B cell (primary cell): ENCODE data around the gene PUS3. TPM values are rescaled to one million over a fixed set of nuclear protein-coding genes. Genes with fewer than 3 reads are reported as not detected.

Experiments used
- ATAC-seq: fragments of 200-7000 bp; cut with Tn5 transposase; one replicate; pipeline ENCODE4 v1.10.0; 2021; ENCODE audit warnings: low read depth, mild to moderate bottlenecking, moderate number of reproducible peaks, moderate library complexity
- CTCF ChIA-PET: fragments of 350-600 bp; sonication (Branson Sonifier 250); formaldehyde crosslinking; loops from one replicate; lab custom pipeline; 2021; ENCODE audit warnings: antibody characterized with exemption, inconsistent platforms; lab: Charles Lee
- POLR2A ChIA-PET: fragments of 350-600 bp; sonication (Branson Sonifier 250); formaldehyde crosslinking; loops from one replicate; lab custom pipeline; 2021; ENCODE audit warnings: antibody characterized with exemption; lab: Charles Lee
- DNase-seq: peaks from one replicate; pipeline ENCODE4 v3.0.0; 2013
- H2AFZ ChIP-seq: 2 replicates; pipeline ENCODE4 v1.6.1; 2012; ENCODE audit warnings: mild to moderate bottlenecking, low read depth, low read length; ENCODE audit not compliant: insufficient read depth, poor library complexity, severe bottlenecking
- H3K27ac ChIP-seq, 2 donors: 1 replicate in 1 of 2; 2 replicates in 1 of 2; pipeline ENCODE4 v1.5.1; 2012 to 2013; ENCODE audit warnings: low read length in 2 of 2, mild to moderate bottlenecking in 2 of 2, moderate library complexity in 1 of 2
- H3K27me3 ChIP-seq, 4 experiments: fragments of 200-600 bp in 1 of 4; sonication (generic) in 1 of 4; replicated peaks in 1 of 4; 1 replicate in 2 of 4; 2 replicates in 2 of 4; pipeline versions ENCODE4 v1.6.1 to v1.7.0; 2013 to 2016; ENCODE audit warnings: low read length in 3 of 4, mild to moderate bottlenecking in 2 of 4, mixed read lengths in 1 of 4, moderate library complexity in 1 of 4; ENCODE audit not compliant: insufficient read depth in 4 of 4, control insufficient read depth in 3 of 4; ENCODE audit errors: control extremely low read depth in 1 of 4
- H3K36me3 ChIP-seq, 2 experiments: replicated peaks in 1 of 2; 1 replicate in 1 of 2; 2 replicates in 1 of 2; pipeline versions ENCODE4 v1.6.1 to v1.7.1; 2013; ENCODE audit warnings: low read length in 1 of 2; ENCODE audit not compliant: insufficient read depth in 2 of 2, control insufficient read depth in 1 of 2; ENCODE audit errors: control extremely low read depth in 1 of 2, extremely low read depth in 1 of 2
- H3K4me1 ChIP-seq, 2 donors: fragments of 200-600 bp in 1 of 2; sonication (generic) in 1 of 2; 1 replicate in 1 of 2; 2 replicates in 1 of 2; pipeline versions ENCODE4 v1.5.1 to v1.6.1; 2013 to 2017; ENCODE audit warnings: low read length in 2 of 2; ENCODE audit not compliant: control insufficient read depth in 2 of 2, insufficient read depth in 2 of 2
- H3K4me2 ChIP-seq: replicated peaks from 2 replicates; pipeline ENCODE3; 2012; ENCODE audit warnings: mild to moderate bottlenecking, low read depth, low read length; ENCODE audit not compliant: poor library complexity, severe bottlenecking
- H3K4me3 ChIP-seq, 5 experiments: fragments of 200-600 bp in 1 of 5; sonication (generic) in 1 of 5; 1 replicate in 3 of 5; 2 replicates in 2 of 5; pipeline versions ENCODE4 v1.5.1 to v1.7.0; 2011 to 2016; ENCODE audit warnings: low read length in 4 of 5, mild to moderate bottlenecking in 4 of 5, low read depth in 2 of 5, control low read depth in 1 of 5, moderate library complexity in 1 of 5; ENCODE audit not compliant: insufficient read depth in 1 of 5; ENCODE audit errors: control extremely low read depth in 1 of 5, extremely low read depth in 1 of 5
- H3K79me2 ChIP-seq: fragments of 200-600 bp; sonication (generic); one replicate; pipeline ENCODE4 v1.6.0; 2016; ENCODE audit warnings: low read length; ENCODE audit not compliant: control insufficient read depth, insufficient read depth
- H3K9ac ChIP-seq: fragments of 200-600 bp; sonication (generic); 2 replicates; pipeline ENCODE4 v1.6.1; 2017; ENCODE audit warnings: mild to moderate bottlenecking, low read length, moderate library complexity
- H3K9me3 ChIP-seq, 3 donors: one replicate each; pipeline versions ENCODE4 v1.6.1 to v1.7.1; 2013; ENCODE audit warnings: low read length in 2 of 3; ENCODE audit not compliant: control insufficient read depth in 2 of 3, insufficient read depth in 1 of 3; ENCODE audit errors: control extremely low read depth in 1 of 3
- H4K20me1 ChIP-seq: 2 replicates; pipeline ENCODE4 v1.6.0; 2012; ENCODE audit warnings: mild to moderate bottlenecking, low read length; ENCODE audit not compliant: insufficient read depth, control insufficient read depth, poor library complexity, severe bottlenecking
- H3K27ac Mint-ChIP-seq: one replicate; pipeline ENCODE4 v1.8.0; 2021; ENCODE audit warnings: mixed read lengths
- H3K27me3 Mint-ChIP-seq: one replicate; pipeline ENCODE4 v1.8.0; 2021; ENCODE audit warnings: mixed read lengths
- H3K4me1 Mint-ChIP-seq: one replicate; pipeline ENCODE4 v1.8.0; 2021; ENCODE audit warnings: mixed read lengths
- H3K4me3 Mint-ChIP-seq: one replicate; pipeline ENCODE4 v1.8.0; 2021; ENCODE audit warnings: mixed read lengths
- H3K9me3 Mint-ChIP-seq: one replicate; pipeline ENCODE4 v1.8.0; 2022; ENCODE audit warnings: mixed read lengths; ENCODE audit not compliant: insufficient read depth
- CTCF ChIP-seq: fragments of 200-600 bp; IDR thresholded peaks from one replicate; pipeline ENCODE4 v1.8.0; 2022; ENCODE audit warnings: antibody characterized with exemption, mild to moderate bottlenecking
- EZH2 ChIP-seq: IDR thresholded peaks from 2 replicates; pipeline ENCODE4 v1.6.1; 2012; ENCODE audit warnings: borderline replicate concordance, low read depth, mild to moderate bottlenecking, moderate library complexity, low read length; ENCODE audit not compliant: insufficient read depth, poor library complexity, severe bottlenecking
- WGBS: methylation state at CpG from one replicate; pipeline ENCODE4 v1.1.5; 2013; ENCODE audit warnings: missing lambda C conversion rate; ENCODE audit not compliant: insufficient coverage; 5-methylcytosine and 5-hydroxymethylcytosine counted together
- intact Hi-C: fragments of 100-400 bp; cut with micrococcal nuclease; formaldehyde crosslinking; loops from one replicate; pipeline ENCODE4 v1.10.0; 2022
- polyA plus RNA-seq: library from polyadenylated mRNA; depleted of rRNA; stranded (reverse); fragments of >200 nt; gene quantifications from 2 replicates; pipeline ENCODE4 v1.2.3, GENCODE V29; 2012
- total RNA-seq, 2 donors: library from RNA; stranded (reverse); fragments of 120-200 nt in 1 of 2; gene quantifications; 1 replicate in 1 of 2; 2 replicates in 1 of 2; pipeline versions ENCODE4 v1.2.3 to v1.2.4, GENCODE V29; 2013 to 2022

The PUS3 gene
- total and polyA plus RNA-seq, 2 donors (not counting 1 experiment from before 2014, with no cell fraction given), result 2.7 to 8.1 TPM

- no peak overlapping the region for H3K4me3 ChIP-seq
- no peaks in the 10 kb centered on the region for H3K9me3 Mint-ChIP-seq
- H3K27me3 ChIP-seq, result no peaks in the 10 kb centered on the region
- DNase-seq (no peak), ATAC-seq (no peak)
- H3K4me3 Mint-ChIP-seq, result no peak overlapping the region
- intact Hi-C loops, result no loop called here
- 79% methylated on average over 21 of the region's 23 CpGs for WGBS
- no peak for TF ChIP-seq CTCF
- no peak for TF ChIP-seq EZH2
- no peaks in the 10 kb centered on the region for H4K20me1 ChIP-seq
- CTCF ChIA-PET, result interaction anchor here (0.6 kb wide), 1 partner anchor 8 kb away, joined by 4 read pairs; no protein-coding TSS in a partner anchor
- no peaks in the 10 kb centered on the region for H3K36me3 ChIP-seq
- no peak overlapping the region for H3K4me2 ChIP-seq
- no peaks in the 10 kb centered on the region for H3K79me2 ChIP-seq
- H3K4me1 Mint-ChIP-seq, result no peaks in the 10 kb centered on the region
- no peak overlapping the region for H3K27ac ChIP-seq
- H3K4me1 ChIP-seq, result no peaks in the 10 kb centered on the region
- no peaks in the 10 kb centered on the region for H3K9me3 ChIP-seq
- no peak overlapping the region for H2AFZ ChIP-seq
- POLR2A ChIA-PET, result no interaction called here
- H3K9ac ChIP-seq, result no peak overlapping the region
- peaks cover 7% of the 10 kb centered on the region for H3K27me3 Mint-ChIP-seq
- no peak overlapping the region for H3K27ac Mint-ChIP-seq
These were observed 45.5 kb upstream of the PUS3 start for GRCh38 chr11:125948278-125949051.

DNA sequence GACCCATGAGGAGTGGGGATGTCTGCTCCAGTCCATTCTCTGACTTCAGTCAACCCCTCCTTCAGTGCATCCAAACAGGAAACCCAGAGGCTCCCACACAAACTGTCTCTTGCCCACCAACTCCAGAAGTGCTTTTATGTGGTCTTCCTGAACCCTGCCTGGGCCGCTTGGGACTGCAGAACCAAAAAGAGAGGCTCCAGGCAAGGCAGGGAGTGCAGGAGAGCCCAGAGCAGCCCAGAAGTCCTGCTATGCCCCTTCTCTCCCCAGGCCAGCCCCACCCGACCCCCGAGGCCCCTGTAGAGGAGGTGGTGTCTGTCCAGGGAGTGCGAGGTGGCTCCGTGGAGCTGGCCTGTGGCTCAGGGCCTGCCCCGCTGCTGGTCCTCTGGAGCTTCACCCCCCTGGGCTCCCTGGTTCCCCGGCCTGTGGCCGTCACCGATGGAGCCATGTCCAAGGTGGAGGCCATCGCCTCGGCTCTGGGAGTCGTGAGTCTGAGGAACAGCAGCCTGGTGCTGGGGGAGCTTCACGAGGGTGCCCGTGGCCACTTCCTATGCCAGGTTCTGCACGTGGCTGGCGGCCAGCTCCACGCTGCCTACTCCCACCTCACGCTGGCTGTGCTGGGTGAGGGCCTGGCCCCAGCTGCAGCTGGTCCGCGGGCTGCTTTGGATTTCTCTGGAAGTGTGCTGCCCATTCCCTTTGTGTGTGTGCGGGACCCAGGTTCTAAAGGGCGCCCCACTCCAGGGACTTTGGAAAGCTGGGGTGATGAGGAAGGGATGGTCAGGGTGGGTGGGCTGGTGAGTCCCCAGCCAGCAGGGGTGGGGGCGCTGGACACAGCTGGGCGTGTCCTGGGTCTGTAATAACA is 44.6 kb upstream of the PUS3 start:
- Histone ChIP-seq H3K27me3 (peaks cover 0 to 4% (median 0%) of the 10 kb centered on the region in 4 experiments), H3K36me3 (no peaks in the 10 kb centered on the region), H3K4me2 (no peak overlapping the region), H3K79me2 (no peaks in the 10 kb centered on the region), H3K9me3 (no peaks in the 10 kb centered on the region), H3K4me1 (no peaks in the 10 kb centered on the region), H2AFZ (no peak overlapping the region), H3K4me3 (no peak overlapping the region), H3K9ac (no peak overlapping the region), H3K27ac (no peak overlapping the region), H4K20me1 (no peaks in the 10 kb centered on the region)
- H3K9me3 Mint-ChIP-seq, result no peaks in the 10 kb centered on the region
- H3K4me3 Mint-ChIP-seq, result no peak overlapping the region
- no peak for ATAC-seq
- no peak for DNase-seq
- CTCF ChIA-PET, result no interaction called here
- no peak overlapping the region for H3K27ac Mint-ChIP-seq
- WGBS, result 90% methylated on average over 21 of the region's 24 CpGs
- POLR2A ChIA-PET, result no interaction called here
- no peak for TF ChIP-seq EZH2
- no peak for TF ChIP-seq CTCF
- H3K27me3 Mint-ChIP-seq, result peaks cover 7% of the 10 kb centered on the region
- H3K4me1 Mint-ChIP-seq, result no peaks in the 10 kb centered on the region
- intact Hi-C loops, result no loop called here
